Liver (tissue), 3 donors: Measurements from ENCODE around the gene RALY.

ENCODE experiments used
- CTCF ChIP-seq: fragments of 150-350 bp; IDR thresholded peaks from 2 replicates; pipeline ENCODE4 v1.5.1; 2017; ENCODE audit warnings: improper control_type of control experiment, low read depth, low read length; ENCODE audit not compliant: missing input control
- FOXA2 ChIP-seq: IDR thresholded peaks from 2 replicates; pipeline ENCODE4 v1.6.1; 2016; ENCODE audit warnings: antibody characterized with exemption
- JUND ChIP-seq, 2 donors: IDR thresholded peaks; 2 replicates each; pipeline ENCODE4 v1.6.1; 2016; ENCODE audit warnings: antibody characterized with exemption in 2 of 2
- MAX ChIP-seq: IDR thresholded peaks from 2 replicates; pipeline ENCODE4 v1.6.1; 2016; ENCODE audit warnings: antibody characterized with exemption
- YY1 ChIP-seq: IDR thresholded peaks from 2 replicates; pipeline ENCODE4 v1.6.1; 2016; ENCODE audit warnings: antibody characterized with exemption, mild to moderate bottlenecking
- donor health status: healthy.
- donor health status: healthy.

- TF ChIP-seq CTCF = no peak
- no peak for TF ChIP-seq JUND (IDR thresholded peaks at IDR 0.05)
- TF ChIP-seq YY1 = no peak
- no peak for TF ChIP-seq FOXA2
- no peak for TF ChIP-seq MAX
These were observed 67.3 kb downstream of the RALY start for GRCh38 chr20:34060970-34061369.
